AML-193 (cell line): ENCODE measurements around the gene TMEM40.
"Not testable (repeated sequence)": the region's sequence is repeated elsewhere in the genome, so short reads cannot be mapped to it uniquely, and the experiment has no call there.

Experiments used
- DNase-seq, 2 experiments: peaks; one replicate each; lab custom pipeline; 2025; lab: John Stamatoyannopoulos, UW

The TMEM40 gene

GRCh38 chr3:12716605-12717151, 42.4 kb downstream of the TMEM40 start:
- DNase-seq: no peak

- DNase-seq: no peak
These were observed 44.8 kb downstream of the TMEM40 start for GRCh38 chr3:12714278-12714677.

- DNase-seq: no peak
These were observed 49.0 kb downstream of the TMEM40 start for GRCh38 chr3:12710062-12710461.

GRCh38 chr3:12709334-12709733, 49.7 kb downstream of the TMEM40 start:
- no peak for DNase-seq

- DNase-seq: no peak
These were observed 50.4 kb downstream of the TMEM40 start for GRCh38 chr3:12708584-12709192.

GRCh38 chr3:12707449-12707848, 51.6 kb downstream of the TMEM40 start:
- peak; percentile 73 to 75 for DNase-seq

GRCh38 chr3:12706504-12707253, 52.4 kb downstream of the TMEM40 start:
- peak; percentile 90 for DNase-seq

GRCh38 chr3:12705981-12706380, 53.1 kb downstream of the TMEM40 start:
- DNase-seq: no peak

GRCh38 chr3:12705374-12705926, 53.6 kb downstream of the TMEM40 start:
- DNase-seq: no peak

GRCh38 chr3:12702501-12702900, 56.6 kb downstream of the TMEM40 start:
- DNase-seq: no peak

GRCh38 chr3:12701601-12702000, 57.5 kb downstream of the TMEM40 start:
- DNase-seq: not testable (repeated sequence)

- DNase-seq: no peak
These were observed 58.3 kb downstream of the TMEM40 start for GRCh38 chr3:12700800-12701199.

- DNase-seq: no peak
These were observed 63.1 kb downstream of the TMEM40 start for GRCh38 chr3:12695916-12696315.

GRCh38 chr3:12695112-12695511, 63.9 kb downstream of the TMEM40 start:
- DNase-seq: no peak

- no peak for DNase-seq
These were observed 66.6 kb downstream of the TMEM40 start for GRCh38 chr3:12692444-12692843.

- DNase-seq: no peak
These were observed 68.9 kb downstream of the TMEM40 start for GRCh38 chr3:12689997-12690711.

- DNase-seq: no peak
These were observed 71.1 kb downstream of the TMEM40 start for GRCh38 chr3:12687948-12688347.

- DNase-seq: no peak
These were observed 73.0 kb downstream of the TMEM40 start for GRCh38 chr3:12686096-12686495.
